WERI-Rb-1 (cell line): ENCODE results near the gene CERK.

ENCODE experiments used
- DNase-seq: peaks from one replicate; pipeline ENCODE4 v3.0.0-alpha.2; 2020
- H3K27ac ChIP-seq: fragments of 250-450 bp; sonication (Bioruptor Pico); 2 replicates; pipeline ENCODE4 v1.5.1; 2020; ENCODE audit warnings: mild to moderate bottlenecking, moderate library complexity
- H3K27me3 ChIP-seq: fragments of 250-450 bp; sonication (Bioruptor Pico); 2 replicates; pipeline ENCODE4 v1.5.1; 2021; ENCODE audit warnings: mild to moderate bottlenecking, low read depth, moderate library complexity; ENCODE audit not compliant: insufficient read depth, severe bottlenecking
- H3K36me3 ChIP-seq: fragments of 250-450 bp; sonication (Bioruptor Pico); 2 replicates; pipeline ENCODE4 v1.5.1; 2020; ENCODE audit warnings: mild to moderate bottlenecking, moderate library complexity
- H3K4me3 ChIP-seq: 2 replicates; pipeline ENCODE4 v1.5.1; 2011; ENCODE audit warnings: low read depth, mild to moderate bottlenecking, control low read depth, low read length
- H3K9me3 ChIP-seq: fragments of 250-450 bp; sonication (Bioruptor Pico); 2 replicates; pipeline ENCODE4 v1.5.1; 2021; ENCODE audit warnings: mild to moderate bottlenecking, moderate library complexity; ENCODE audit not compliant: severe bottlenecking
- CTCF ChIP-seq: IDR thresholded peaks from 2 replicates; pipeline ENCODE4 v1.5.1; 2011; ENCODE audit warnings: low read depth, mild to moderate bottlenecking, control low read depth, inconsistent platforms, low read length

The CERK gene

GRCh38 chr22:46746192-46746591 lies 8.1 kb upstream of the CERK start:
- H3K9me3 ChIP-seq = no peaks in the 10 kb centered on the region
- no peaks in the 10 kb centered on the region for H3K27me3 ChIP-seq
- no peak for DNase-seq
- H3K36me3 ChIP-seq = no peaks in the 10 kb centered on the region
- no peak for TF ChIP-seq CTCF
- H3K4me3 ChIP-seq = no peak overlapping the region
- H3K27ac ChIP-seq = no peak overlapping the region

- no peak for TF ChIP-seq CTCF
- DNase-seq = no peak
- Histone ChIP-seq H3K4me3 (no peak overlapping the region), H3K9me3 (no peaks in the 10 kb centered on the region), H3K36me3 (no peaks in the 10 kb centered on the region), H3K27me3 (no peaks in the 10 kb centered on the region), H3K27ac (no peak overlapping the region)
These were observed 6.5 kb upstream of the CERK start for GRCh38 chr22:46744581-46744980.

GRCh38 chr22:46742576-46743221 lies 4.6 kb upstream of the CERK start:
- Histone ChIP-seq H3K27me3 (no peaks in the 10 kb centered on the region), H3K4me3 (no peak overlapping the region), H3K9me3 (no peaks in the 10 kb centered on the region), H3K36me3 (no peaks in the 10 kb centered on the region), H3K27ac (no peak overlapping the region)
- no peak for TF ChIP-seq CTCF
- no peak for DNase-seq

GRCh38 chr22:46741974-46742519 lies 4.0 kb upstream of the CERK start:
- H3K9me3 ChIP-seq = no peaks in the 10 kb centered on the region
- no peak overlapping the region for H3K4me3 ChIP-seq
- H3K36me3 ChIP-seq = no peaks in the 10 kb centered on the region
- no peak overlapping the region for H3K27ac ChIP-seq
- no peaks in the 10 kb centered on the region for H3K27me3 ChIP-seq
- TF ChIP-seq CTCF = no peak
- DNase-seq = no peak

- H3K9me3 ChIP-seq = no peaks in the 10 kb centered on the region
- no peak overlapping the region for H3K27ac ChIP-seq
- no peak overlapping the region for H3K4me3 ChIP-seq
- H3K36me3 ChIP-seq = peaks cover 6% of the 10 kb centered on the region
- DNase-seq = no peak
- no peaks in the 10 kb centered on the region for H3K27me3 ChIP-seq
- TF ChIP-seq CTCF = no peak
These were observed 3.1 kb upstream of the CERK start for GRCh38 chr22:46740910-46741780.
